Ascending aorta (tissue), 2 donors: ENCODE results near the gene TARS1. TPM values are rescaled to one million over a fixed set of nuclear protein-coding genes. Genes with fewer than 3 reads are reported as not detected.

ENCODE experiments used
- DNase-seq, 2 donors: peaks; one replicate each; pipeline ENCODE4 v3.0.0-alpha.2; 2019; ENCODE audit warnings: low spot score in 2 of 2
- H3K27ac ChIP-seq, 2 donors: fragments of 200-600 bp; sonication (generic); one replicate each; pipeline ENCODE4 v1.5.1; 2016 to 2017; ENCODE audit warnings: mild to moderate bottlenecking in 1 of 2
- H3K27me3 ChIP-seq: fragments of 200-600 bp; sonication (generic); one replicate; pipeline ENCODE4 v1.5.1; 2017
- H3K36me3 ChIP-seq, 2 donors: fragments of 200-600 bp; sonication (generic); one replicate each; pipeline ENCODE4 v1.5.1; 2016
- H3K4me1 ChIP-seq, 2 donors: fragments of 200-600 bp; sonication (generic); one replicate each; pipeline ENCODE4 v1.5.1; 2016 to 2017; ENCODE audit warnings: mild to moderate bottlenecking in 1 of 2
- H3K4me3 ChIP-seq, 2 donors: fragments of 200-600 bp; sonication (generic); one replicate each; pipeline ENCODE4 v1.5.1; 2016 to 2017; ENCODE audit warnings: mild to moderate bottlenecking in 1 of 2
- H3K9me3 ChIP-seq, 2 donors: fragments of 200-600 bp; sonication (generic); one replicate each; pipeline ENCODE4 v1.5.1; 2016
- CTCF ChIP-seq, 3 experiments: fragments of 200-600 bp in 2 of 3; fragments of 450-650 bp in 1 of 3; sonication (generic) in 2 of 3; IDR thresholded peaks; one replicate each; pipeline ENCODE4 v1.5.1; 2016 to 2019; ENCODE audit warnings: antibody characterized with exemption in 3 of 3, mild to moderate bottlenecking in 1 of 3, moderate library complexity in 1 of 3
- intact Hi-C: fragments of 100-400 bp; cut with DNase I; formaldehyde crosslinking; loops from one replicate; pipeline ENCODE4 v1.15.1; 2023
- total RNA-seq: library from RNA; depleted of rRNA; stranded (reverse); fragments of >200 nt; gene quantifications from one replicate; pipeline ENCODE4 v1.1.0, GENCODE V29; 2016

Gene TARS1
- total RNA-seq, 1 donor from 2014 or later = 60.5 TPM

GRCh38 chr5:33457126-33457525 is 16.4 kb downstream of the TARS1 start:
- Histone ChIP-seq H3K9me3 (no peaks in the 10 kb centered on the region), H3K4me1 (no peaks in the 10 kb centered on the region), H3K4me3 (no peak overlapping the region), H3K36me3 (peaks cover 72 to 90% of the 10 kb centered on the region in 2 donors), H3K27ac (no peak overlapping the region), H3K27me3 (no peaks in the 10 kb centered on the region)
- DNase-seq = no peak
- TF ChIP-seq CTCF (IDR thresholded peaks at IDR 0.05) = no peak
- intact Hi-C loops = no loop called here

GRCh38 chr5:33457817-33458216 is 17.1 kb downstream of the TARS1 start:
- no peaks in the 10 kb centered on the region for H3K4me1 ChIP-seq
- H3K27me3 ChIP-seq = no peaks in the 10 kb centered on the region
- no peak for DNase-seq
- H3K4me3 ChIP-seq = no peak overlapping the region
- H3K36me3 ChIP-seq = peaks cover 74 to 93% of the 10 kb centered on the region in 2 donors
- no peaks in the 10 kb centered on the region for H3K9me3 ChIP-seq
- intact Hi-C loops = no loop called here
- H3K27ac ChIP-seq = no peak overlapping the region
- TF ChIP-seq CTCF (IDR thresholded peaks at IDR 0.05) = no peak

- peaks cover 91 to 98% of the 10 kb centered on the region in 2 donors for H3K36me3 ChIP-seq
- TF ChIP-seq CTCF (IDR thresholded peaks at IDR 0.05) = no peak
- H3K4me1 ChIP-seq = no peaks in the 10 kb centered on the region
- no peak overlapping the region for H3K4me3 ChIP-seq
- no peak for DNase-seq
- H3K27ac ChIP-seq = no peak overlapping the region
- no peaks in the 10 kb centered on the region for H3K27me3 ChIP-seq
- no peaks in the 10 kb centered on the region for H3K9me3 ChIP-seq
- intact Hi-C loops = no loop called here
Observed at GRCh38 chr5:33460210-33460609, 19.4 kb downstream of the TARS1 start.

- intact Hi-C loops = no loop called here
- DNase-seq = no peak
- no peaks in the 10 kb centered on the region for H3K27me3 ChIP-seq
- TF ChIP-seq CTCF (IDR thresholded peaks at IDR 0.05) = no peak
- no peaks in the 10 kb centered on the region for H3K4me1 ChIP-seq
- H3K9me3 ChIP-seq = no peaks in the 10 kb centered on the region
- H3K4me3 ChIP-seq = no peak overlapping the region
- no peak overlapping the region for H3K27ac ChIP-seq
- peaks cover 87 to 90% of the 10 kb centered on the region in 2 donors for H3K36me3 ChIP-seq
Observed at GRCh38 chr5:33462456-33462855, 21.7 kb downstream of the TARS1 start.

- Histone ChIP-seq H3K27ac (no peak overlapping the region), H3K36me3 (peaks cover 84 to 87% of the 10 kb centered on the region in 2 donors), H3K4me1 (no peaks in the 10 kb centered on the region), H3K4me3 (no peak overlapping the region), H3K27me3 (no peaks in the 10 kb centered on the region), H3K9me3 (no peaks in the 10 kb centered on the region)
- TF ChIP-seq CTCF (IDR thresholded peaks at IDR 0.05) = no peak
- no peak for DNase-seq
- intact Hi-C loops = no loop called here
Observed at GRCh38 chr5:33465120-33465519, 24.4 kb downstream of the TARS1 start.

GRCh38 chr5:33468775-33469435 is 28.1 kb downstream of the TARS1 start:
- H3K36me3 ChIP-seq = peaks cover 63 to 79% of the 10 kb centered on the region in 2 donors
- no peaks in the 10 kb centered on the region for H3K4me1 ChIP-seq

More at GRCh38 chr5:33468775-33469435, 28.1 kb downstream of the TARS1 start:
- H3K9me3 ChIP-seq = no peaks in the 10 kb centered on the region
- intact Hi-C loops = no loop called here
- H3K27ac ChIP-seq = no peak overlapping the region
- TF ChIP-seq CTCF (IDR thresholded peaks at IDR 0.05) = no peak
- H3K27me3 ChIP-seq = no peaks in the 10 kb centered on the region
- no peak overlapping the region for H3K4me3 ChIP-seq
- DNase-seq = no peak
